H9 (cell line): Measurements from ENCODE around the gene RUNX2. TPM values are rescaled to one million over a fixed set of nuclear protein-coding genes. Genes with fewer than 3 reads are reported as not detected.

Experiments
- DNase-seq: peaks from one replicate; pipeline ENCODE4 v3.0.0-alpha.2; 2017
- H2AFZ ChIP-seq: one replicate; pipeline ENCODE4 v1.6.1; 2013; ENCODE audit warnings: mild to moderate bottlenecking, low read length, control low read depth, moderate library complexity
- H2AK5ac ChIP-seq: 2 replicates; pipeline ENCODE4 v1.6.1; 2013; ENCODE audit warnings: low read length, control low read depth, mixed read lengths; ENCODE audit not compliant: insufficient read length
- H2BK120ac ChIP-seq: one replicate; pipeline ENCODE4 v1.6.1; 2013; ENCODE audit warnings: low read depth, mild to moderate bottlenecking, low read length, control low read depth, inconsistent platforms; ENCODE audit not compliant: poor library complexity, severe bottlenecking
- H2BK12ac ChIP-seq: 2 replicates; pipeline ENCODE4 v1.6.1; 2013; ENCODE audit warnings: low read length, control low read depth, mixed read lengths, low read depth; ENCODE audit not compliant: insufficient read length
- H2BK15ac ChIP-seq: 2 replicates; pipeline ENCODE4 v1.6.1; 2013; ENCODE audit warnings: low read depth, low read length, control low read depth
- H2BK20ac ChIP-seq: one replicate; pipeline ENCODE4 v1.6.1; 2013; ENCODE audit warnings: low read depth, mild to moderate bottlenecking, low read length, control low read depth, inconsistent platforms; ENCODE audit not compliant: poor library complexity, severe bottlenecking
- H2BK5ac ChIP-seq: 2 replicates; pipeline ENCODE4 v1.6.1; 2013; ENCODE audit warnings: low read length, control low read depth, mixed read lengths; ENCODE audit not compliant: insufficient read length
- H3K14ac ChIP-seq: 2 replicates; pipeline ENCODE4 v1.6.1; 2013; ENCODE audit warnings: low read length, control low read depth; ENCODE audit not compliant: insufficient read depth
- H3K18ac ChIP-seq: 2 replicates; pipeline ENCODE4 v1.6.1; 2013; ENCODE audit warnings: low read depth, mild to moderate bottlenecking, mixed read lengths, low read length, control low read depth; ENCODE audit not compliant: insufficient read length
- H3K23ac ChIP-seq: 2 replicates; pipeline ENCODE4 v1.6.1; 2013; ENCODE audit warnings: low read length, control low read depth, mixed read lengths, low read depth; ENCODE audit not compliant: insufficient read length
- H3K23me2 ChIP-seq: 2 replicates; pipeline ENCODE4 v1.6.1; 2013; ENCODE audit warnings: low read depth, mild to moderate bottlenecking, mixed read lengths, low read length, control low read depth; ENCODE audit not compliant: insufficient read length, poor library complexity, severe bottlenecking
- H3K27ac ChIP-seq: 2 replicates; pipeline ENCODE4 v1.5.1; 2013; ENCODE audit warnings: low read length, control low read depth, mixed read lengths, low read depth; ENCODE audit not compliant: insufficient read length
- H3K27me3 ChIP-seq: 2 replicates; pipeline ENCODE4 v1.6.1; 2013; ENCODE audit warnings: low read length, control low read depth, inconsistent platforms; ENCODE audit not compliant: insufficient read depth
- H3K4ac ChIP-seq: 2 replicates; pipeline ENCODE4 v1.6.1; 2013; ENCODE audit warnings: low read depth, mild to moderate bottlenecking, control low read depth, inconsistent platforms, low read length, moderate library complexity
- H3K4me1 ChIP-seq: 2 replicates; pipeline ENCODE4 v1.6.1; 2013; ENCODE audit warnings: low read length, control low read depth, inconsistent platforms; ENCODE audit not compliant: insufficient read depth
- H3K4me2 ChIP-seq: 2 replicates; pipeline ENCODE4 v1.6.1; 2013; ENCODE audit warnings: low read length, control low read depth, mixed read lengths; ENCODE audit not compliant: insufficient read length, insufficient read depth
- H3K56ac ChIP-seq: 2 replicates; pipeline ENCODE4 v1.6.1; 2013; ENCODE audit warnings: low read depth, mild to moderate bottlenecking, mixed read lengths, low read length, control low read depth; ENCODE audit not compliant: insufficient read length
- H3K79me1 ChIP-seq: 2 replicates; pipeline ENCODE4 v1.6.1; 2013; ENCODE audit warnings: low read depth, mild to moderate bottlenecking, moderate library complexity, low read length, control low read depth, inconsistent platforms; ENCODE audit not compliant: insufficient read depth, poor library complexity, severe bottlenecking
- H3K79me2 ChIP-seq: 2 replicates; pipeline ENCODE4 v1.6.1; 2013; ENCODE audit warnings: low read length, control low read depth, inconsistent platforms; ENCODE audit not compliant: insufficient read depth
- H3K9ac ChIP-seq: 2 replicates; pipeline ENCODE4 v1.6.1; 2013; ENCODE audit warnings: low read length, control low read depth, mixed read lengths; ENCODE audit not compliant: insufficient read length; ENCODE audit errors: extremely low read depth
- H3K9me3 ChIP-seq: one replicate; pipeline ENCODE4 v1.6.1; 2013; ENCODE audit warnings: low read depth, low read length, inconsistent platforms; ENCODE audit not compliant: control insufficient read depth
- H3T11ph ChIP-seq: one replicate; pipeline ENCODE4 v1.6.1; 2013; ENCODE audit warnings: mild to moderate bottlenecking, low read length, control low read depth, inconsistent platforms
- H4K20me1 ChIP-seq: one replicate; pipeline ENCODE4 v1.6.1; 2013; ENCODE audit not compliant: control insufficient read depth, insufficient read length, insufficient read depth
- H4K5ac ChIP-seq: 2 replicates; pipeline ENCODE4 v1.6.1; 2013; ENCODE audit warnings: low read depth, mild to moderate bottlenecking, mixed read lengths, low read length, control low read depth; ENCODE audit not compliant: insufficient read length
- H4K8ac ChIP-seq: replicated peaks from 2 replicates; pipeline ENCODE4 v1.6.1; 2013; ENCODE audit warnings: low read length, control low read depth, mixed read lengths, low read depth; ENCODE audit not compliant: insufficient read length
- H4K91ac ChIP-seq: 2 replicates; pipeline ENCODE4 v1.6.1; 2013; ENCODE audit warnings: low read depth, mild to moderate bottlenecking, moderate library complexity, mixed read lengths, low read length, control low read depth; ENCODE audit not compliant: insufficient read length
- H3K27ac Mint-ChIP-seq, 3 experiments: 2 replicates in 2 of 3; 3 replicates in 1 of 3; pipeline ENCODE4 v1.8.0; 2020 to 2021; ENCODE audit warnings: mixed read lengths in 3 of 3, mild to moderate bottlenecking in 1 of 3, moderate library complexity in 1 of 3
- H3K27me3 Mint-ChIP-seq: 2 replicates; pipeline ENCODE4 v1.8.0; 2021; ENCODE audit warnings: low read depth, mild to moderate bottlenecking, moderate library complexity, mixed read lengths
- H3K36me3 Mint-ChIP-seq, 3 experiments: 2 replicates in 2 of 3; 3 replicates in 1 of 3; pipeline ENCODE4 v1.8.0; 2020 to 2021; ENCODE audit warnings: low read depth in 3 of 3, mixed read lengths in 3 of 3; ENCODE audit not compliant: insufficient read depth in 1 of 3
- H3K4me1 Mint-ChIP-seq, 2 experiments: 2 replicates each; pipeline ENCODE4 v1.8.0; 2020; ENCODE audit warnings: mixed read lengths in 2 of 2
- H3K4me3 Mint-ChIP-seq, 2 experiments: 2 replicates in 1 of 2; 3 replicates in 1 of 2; pipeline ENCODE4 v1.8.0; 2020 to 2021; ENCODE audit warnings: mild to moderate bottlenecking in 2 of 2, mixed read lengths in 2 of 2, moderate library complexity in 1 of 2
- H3K9me3 Mint-ChIP-seq, 2 experiments: 2 replicates in 1 of 2; 3 replicates in 1 of 2; pipeline ENCODE4 v1.8.0; 2020; ENCODE audit warnings: mild to moderate bottlenecking in 2 of 2, mixed read lengths in 2 of 2, moderate library complexity in 1 of 2
- WGBS: extraction: QIAGEN DNeasy Blood & Tissue Kit; methylation state at CpG from one replicate; pipeline ENCODE4 v1.1.7; 2013; ENCODE audit warnings: missing lambda C conversion rate, low lambda C conversion rate, mixed read lengths; ENCODE audit not compliant: insufficient read length; ENCODE audit errors: extremely low coverage; 5-methylcytosine and 5-hydroxymethylcytosine counted together
- total RNA-seq: library from RNA; stranded (reverse); gene quantifications from 2 replicates; pipeline ENCODE4 v1.2.1, GENCODE V29; 2021
- TF ChIP-seq, protein P1 (sequence below): fragments of 200-600 bp; sonication (generic); conservative IDR thresholded peaks from 3 replicates; pipeline ENCODE4 v1.8.0; 2021; ENCODE audit warnings: antibody characterized with exemption, mild to moderate bottlenecking

Gene RUNX2
- total RNA-seq, 1 experiment from 2014 or later = 0.15 TPM

DNA sequence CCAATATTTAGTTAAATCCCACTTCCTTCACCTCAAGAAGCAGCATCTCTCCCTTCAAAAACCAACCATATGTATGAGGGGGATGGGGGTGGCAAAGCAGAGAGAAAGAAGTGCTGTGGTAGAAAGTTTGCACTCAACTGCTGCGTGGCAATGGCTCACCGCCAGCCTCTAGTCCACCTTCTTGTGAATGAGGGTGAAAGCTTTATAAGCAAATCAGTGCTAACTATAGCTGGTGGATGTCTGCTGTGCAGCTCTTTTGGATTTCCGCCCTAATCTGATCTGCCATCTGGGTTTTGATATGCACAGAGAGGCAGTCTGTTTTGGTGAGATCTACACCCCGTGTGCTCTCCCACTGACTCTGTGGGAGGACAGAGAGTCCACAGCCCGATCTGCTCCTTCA, 330.8 kb downstream of the RUNX2 start:
- H3K79me1 ChIP-seq = no peaks in the 10 kb centered on the region
- H2BK20ac ChIP-seq = no peak overlapping the region
- H3K4me1 ChIP-seq = no peaks in the 10 kb centered on the region
- Mint-ChIP-seq H3K9me3 (peaks cover 0 to 2% of the 10 kb centered on the region in 2 experiments; a peak in 1 of 5 replicates), H3K27me3 (peaks cover 59% of the 10 kb centered on the region), H3K36me3 (peaks cover 0 to 3% (median 0%) of the 10 kb centered on the region in 3 experiments; a peak in 1 of 7 replicates), H3K27ac (no peak overlapping the region), H3K4me3 (no peak overlapping the region), H3K4me1 (peaks cover 2% of the 10 kb centered on the region in 2 experiments)
- H3T11ph ChIP-seq = no peak overlapping the region
- H2AK5ac ChIP-seq = no peak overlapping the region
- H3K27ac ChIP-seq = no peak overlapping the region
- no peak overlapping the region for H3K4me2 ChIP-seq
- peaks cover 5% of the 10 kb centered on the region for H3K23me2 ChIP-seq
- no peaks in the 10 kb centered on the region for H3K9me3 ChIP-seq
- no CpG with 5 or more reads among the region's 5 CpGs for WGBS
- H3K9ac ChIP-seq = no peak overlapping the region
- H4K91ac ChIP-seq = no peak overlapping the region
- H2AFZ ChIP-seq = no peak overlapping the region
- H3K23ac ChIP-seq = no peak overlapping the region
- H3K4ac ChIP-seq = no peak overlapping the region
- DNase-seq = no peak
- H3K27me3 ChIP-seq = peaks cover 16% of the 10 kb centered on the region; the same call in 1 of the 2 replicates
- H4K8ac ChIP-seq = no peak overlapping the region
- TF ChIP-seq, protein P1, sequence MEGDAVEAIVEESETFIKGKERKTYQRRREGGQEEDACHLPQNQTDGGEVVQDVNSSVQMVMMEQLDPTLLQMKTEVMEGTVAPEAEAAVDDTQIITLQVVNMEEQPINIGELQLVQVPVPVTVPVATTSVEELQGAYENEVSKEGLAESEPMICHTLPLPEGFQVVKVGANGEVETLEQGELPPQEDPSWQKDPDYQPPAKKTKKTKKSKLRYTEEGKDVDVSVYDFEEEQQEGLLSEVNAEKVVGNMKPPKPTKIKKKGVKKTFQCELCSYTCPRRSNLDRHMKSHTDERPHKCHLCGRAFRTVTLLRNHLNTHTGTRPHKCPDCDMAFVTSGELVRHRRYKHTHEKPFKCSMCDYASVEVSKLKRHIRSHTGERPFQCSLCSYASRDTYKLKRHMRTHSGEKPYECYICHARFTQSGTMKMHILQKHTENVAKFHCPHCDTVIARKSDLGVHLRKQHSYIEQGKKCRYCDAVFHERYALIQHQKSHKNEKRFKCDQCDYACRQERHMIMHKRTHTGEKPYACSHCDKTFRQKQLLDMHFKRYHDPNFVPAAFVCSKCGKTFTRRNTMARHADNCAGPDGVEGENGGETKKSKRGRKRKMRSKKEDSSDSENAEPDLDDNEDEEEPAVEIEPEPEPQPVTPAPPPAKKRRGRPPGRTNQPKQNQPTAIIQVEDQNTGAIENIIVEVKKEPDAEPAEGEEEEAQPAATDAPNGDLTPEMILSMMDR = no peak
- H4K20me1 ChIP-seq = no peaks in the 10 kb centered on the region
- no peak overlapping the region for H2BK5ac ChIP-seq
- H4K5ac ChIP-seq = no peak overlapping the region
- no peak overlapping the region for H2BK12ac ChIP-seq
- H3K56ac ChIP-seq = no peak overlapping the region
- no peak overlapping the region for H3K14ac ChIP-seq
- no peak overlapping the region for H2BK15ac ChIP-seq
- H3K18ac ChIP-seq = no peak overlapping the region
- no peak overlapping the region for H2BK120ac ChIP-seq
- H3K79me2 ChIP-seq = no peaks in the 10 kb centered on the region
